KMS-11 (cell line): ENCODE measurements around the gene SLC2A1.
A peak's percentile ranks its signal among the peaks of the same experiment; 100 is the strongest.

ENCODE experiments used
- H2AFZ ChIP-seq: fragments of 200-600 bp; sonication (generic); 2 replicates; pipeline ENCODE4 v1.6.1; 2016; ENCODE audit warnings: antibody characterized with exemption, mixed run types, low read depth
- H3K27ac ChIP-seq: fragments of 200-600 bp; sonication (generic); 2 replicates; pipeline ENCODE4 v1.6.1; 2016; ENCODE audit warnings: mild to moderate bottlenecking, mixed run types
- H3K27me3 ChIP-seq: fragments of 200-600 bp; sonication (generic); 2 replicates; pipeline ENCODE4 v1.6.1; 2017; ENCODE audit warnings: mild to moderate bottlenecking, low read depth, mixed run types, moderate library complexity; ENCODE audit not compliant: insufficient read depth
- H3K36me3 ChIP-seq: fragments of 200-600 bp; sonication (generic); 2 replicates; pipeline ENCODE4 v1.6.1; 2017; ENCODE audit warnings: mild to moderate bottlenecking, mixed run types; ENCODE audit not compliant: insufficient read depth
- H3K4me1 ChIP-seq: fragments of 200-600 bp; sonication (generic); 2 replicates; pipeline ENCODE4 v1.6.1; 2016; ENCODE audit warnings: mild to moderate bottlenecking, low read depth, mixed run types; ENCODE audit not compliant: poor library complexity, severe bottlenecking
- H3K4me2 ChIP-seq: fragments of 200-600 bp; sonication (generic); 2 replicates; pipeline ENCODE4 v1.7.0; 2016; ENCODE audit warnings: mild to moderate bottlenecking, mixed run types
- H3K4me3 ChIP-seq: fragments of 200-600 bp; sonication (generic); IDR thresholded peaks from 2 replicates; pipeline ENCODE4 v1.6.1; 2017; ENCODE audit warnings: low read depth, low read length, mixed read lengths; ENCODE audit not compliant: insufficient read depth
- H3K79me2 ChIP-seq: fragments of 200-600 bp; sonication (generic); 2 replicates; pipeline ENCODE4 v1.6.1; 2016; ENCODE audit warnings: low read depth, mixed run types; ENCODE audit not compliant: insufficient read depth
- H3K9ac ChIP-seq: fragments of 200-600 bp; sonication (generic); 2 replicates; pipeline ENCODE4 v1.6.1; 2016; ENCODE audit warnings: mild to moderate bottlenecking, mixed run types
- H4K20me1 ChIP-seq: fragments of 200-600 bp; sonication (generic); 2 replicates; pipeline ENCODE4 v1.6.1; 2016; ENCODE audit warnings: mild to moderate bottlenecking, mixed run types; ENCODE audit not compliant: insufficient read depth
- TF ChIP-seq, protein P1 (sequence below): fragments of 200-600 bp; sonication (generic); conservative IDR thresholded peaks from 2 replicates; pipeline ENCODE4 v1.6.1; 2017; ENCODE audit warnings: low read depth, mild to moderate bottlenecking, antibody characterized with exemption, low read length, moderate library complexity, mixed read lengths

The SLC2A1 gene

DNA sequence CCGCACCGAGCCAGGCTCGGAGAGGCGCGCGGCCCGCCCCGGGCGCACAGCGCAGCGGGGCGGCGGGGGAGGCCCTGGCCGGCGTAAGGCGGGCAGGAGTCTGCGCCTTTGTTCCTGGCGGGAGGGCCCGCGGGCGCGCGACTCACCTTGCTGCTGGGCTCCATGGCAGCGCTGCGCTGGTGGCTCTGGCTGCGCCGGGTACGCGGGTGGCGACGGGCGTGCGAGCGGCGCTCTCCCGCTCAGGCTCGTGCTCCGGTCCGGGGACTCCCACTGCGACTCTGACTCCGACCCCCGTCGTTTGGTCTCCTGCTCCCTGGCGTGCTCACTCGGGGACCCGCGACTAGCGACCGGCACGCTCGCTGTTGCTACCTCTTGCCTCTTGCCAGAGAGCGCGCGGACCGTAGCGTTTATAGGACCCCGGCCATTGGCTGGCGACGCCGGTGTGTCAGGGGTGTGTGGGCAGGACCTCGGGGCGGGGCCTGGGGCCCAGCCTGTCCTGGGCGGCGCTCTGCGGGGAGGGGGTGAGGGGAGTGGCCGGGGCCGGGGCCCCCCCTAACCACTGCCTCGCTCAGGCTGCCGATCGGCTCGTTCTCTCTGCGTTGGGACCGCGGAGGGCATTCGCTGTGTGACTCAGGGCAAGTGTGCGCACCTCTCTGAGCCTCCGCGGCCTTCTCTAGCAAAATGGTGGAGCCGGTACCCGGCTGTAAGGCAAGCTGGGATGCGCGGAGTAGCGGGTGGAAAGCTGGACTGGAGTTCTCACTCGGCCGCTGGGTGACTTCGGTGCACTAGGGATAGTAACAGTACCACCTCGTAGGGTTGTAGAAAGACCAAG lies at the start of gene SLC2A1:
TSS of gene SLC2A1 (minus strand) at position 381 of the 832 bp plus-strand sequence. CDS start at position 164, 217 bp downstream.
- Histone ChIP-seq H3K27ac (peak within 1 kb of the TSS; percentile 75), H3K4me3 (peak within 1 kb of the TSS; percentile 57), H3K79me2 (peaks cover 40% of the 10 kb centered on the region), H2AFZ (peak within 1 kb of the TSS; percentile 94), H3K4me1 (peaks cover 9% of the 10 kb centered on the region), H3K9ac (peak within 1 kb of the TSS; percentile 92), H3K36me3 (no peaks in the 10 kb centered on the region), H4K20me1 (peaks cover 4% of the 10 kb centered on the region; the same call in 1 of the 2 replicates), H3K4me2 (peak within 1 kb of the TSS; percentile 91), H3K27me3 (no peaks in the 10 kb centered on the region)
- TF ChIP-seq, protein P1, sequence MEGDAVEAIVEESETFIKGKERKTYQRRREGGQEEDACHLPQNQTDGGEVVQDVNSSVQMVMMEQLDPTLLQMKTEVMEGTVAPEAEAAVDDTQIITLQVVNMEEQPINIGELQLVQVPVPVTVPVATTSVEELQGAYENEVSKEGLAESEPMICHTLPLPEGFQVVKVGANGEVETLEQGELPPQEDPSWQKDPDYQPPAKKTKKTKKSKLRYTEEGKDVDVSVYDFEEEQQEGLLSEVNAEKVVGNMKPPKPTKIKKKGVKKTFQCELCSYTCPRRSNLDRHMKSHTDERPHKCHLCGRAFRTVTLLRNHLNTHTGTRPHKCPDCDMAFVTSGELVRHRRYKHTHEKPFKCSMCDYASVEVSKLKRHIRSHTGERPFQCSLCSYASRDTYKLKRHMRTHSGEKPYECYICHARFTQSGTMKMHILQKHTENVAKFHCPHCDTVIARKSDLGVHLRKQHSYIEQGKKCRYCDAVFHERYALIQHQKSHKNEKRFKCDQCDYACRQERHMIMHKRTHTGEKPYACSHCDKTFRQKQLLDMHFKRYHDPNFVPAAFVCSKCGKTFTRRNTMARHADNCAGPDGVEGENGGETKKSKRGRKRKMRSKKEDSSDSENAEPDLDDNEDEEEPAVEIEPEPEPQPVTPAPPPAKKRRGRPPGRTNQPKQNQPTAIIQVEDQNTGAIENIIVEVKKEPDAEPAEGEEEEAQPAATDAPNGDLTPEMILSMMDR, result no peak

DNA sequence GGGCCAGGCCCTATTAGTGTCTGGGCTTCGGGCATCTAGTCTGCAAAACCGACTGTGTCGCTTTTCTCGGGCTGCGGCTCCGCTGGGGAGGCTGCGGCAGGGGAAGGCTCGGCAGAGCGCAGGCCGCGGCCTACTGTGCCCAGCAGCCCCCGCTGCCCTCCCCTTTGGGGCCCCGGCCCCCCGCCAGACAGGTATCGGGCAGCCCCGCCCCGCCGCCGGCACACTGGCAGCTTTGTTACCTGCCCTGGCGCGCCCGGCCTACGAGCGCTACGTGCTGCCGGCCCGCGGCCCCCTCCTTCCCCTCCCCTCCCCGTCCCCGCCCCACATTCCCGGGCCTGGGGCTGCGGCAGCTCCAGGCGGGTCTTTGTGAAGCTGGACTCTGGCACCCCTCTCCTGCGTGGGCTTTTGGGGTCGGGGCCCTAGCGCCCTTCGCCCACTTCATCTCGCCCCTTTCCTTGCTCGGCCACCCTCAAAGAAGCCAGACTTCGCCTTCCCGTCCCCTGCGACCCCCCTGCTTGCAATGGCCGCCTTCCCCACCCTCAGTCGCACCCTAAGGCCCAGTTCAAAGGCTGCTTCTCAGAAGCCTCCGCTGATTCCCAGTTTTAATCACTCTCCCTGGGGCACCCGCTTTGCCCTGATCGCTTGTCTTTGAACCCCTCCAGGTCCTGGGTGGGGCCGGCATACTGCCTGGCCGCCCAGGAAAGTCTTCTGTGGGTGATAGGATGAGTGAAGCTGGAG lies 48.9 kb upstream of the SLC2A1 start:
- TF ChIP-seq, protein P1, result no peak
- no peaks in the 10 kb centered on the region for H4K20me1 ChIP-seq
- H2AFZ ChIP-seq, result no peak overlapping the region
- no peaks in the 10 kb centered on the region for H3K27me3 ChIP-seq
- H3K36me3 ChIP-seq, result no peaks in the 10 kb centered on the region
- no peak overlapping the region for H3K9ac ChIP-seq
- H3K27ac ChIP-seq, result no peak overlapping the region
- no peaks in the 10 kb centered on the region for H3K4me1 ChIP-seq
- no peaks in the 10 kb centered on the region for H3K79me2 ChIP-seq
- H3K4me2 ChIP-seq, result no peak overlapping the region
- no peak overlapping the region for H3K4me3 ChIP-seq

DNA sequence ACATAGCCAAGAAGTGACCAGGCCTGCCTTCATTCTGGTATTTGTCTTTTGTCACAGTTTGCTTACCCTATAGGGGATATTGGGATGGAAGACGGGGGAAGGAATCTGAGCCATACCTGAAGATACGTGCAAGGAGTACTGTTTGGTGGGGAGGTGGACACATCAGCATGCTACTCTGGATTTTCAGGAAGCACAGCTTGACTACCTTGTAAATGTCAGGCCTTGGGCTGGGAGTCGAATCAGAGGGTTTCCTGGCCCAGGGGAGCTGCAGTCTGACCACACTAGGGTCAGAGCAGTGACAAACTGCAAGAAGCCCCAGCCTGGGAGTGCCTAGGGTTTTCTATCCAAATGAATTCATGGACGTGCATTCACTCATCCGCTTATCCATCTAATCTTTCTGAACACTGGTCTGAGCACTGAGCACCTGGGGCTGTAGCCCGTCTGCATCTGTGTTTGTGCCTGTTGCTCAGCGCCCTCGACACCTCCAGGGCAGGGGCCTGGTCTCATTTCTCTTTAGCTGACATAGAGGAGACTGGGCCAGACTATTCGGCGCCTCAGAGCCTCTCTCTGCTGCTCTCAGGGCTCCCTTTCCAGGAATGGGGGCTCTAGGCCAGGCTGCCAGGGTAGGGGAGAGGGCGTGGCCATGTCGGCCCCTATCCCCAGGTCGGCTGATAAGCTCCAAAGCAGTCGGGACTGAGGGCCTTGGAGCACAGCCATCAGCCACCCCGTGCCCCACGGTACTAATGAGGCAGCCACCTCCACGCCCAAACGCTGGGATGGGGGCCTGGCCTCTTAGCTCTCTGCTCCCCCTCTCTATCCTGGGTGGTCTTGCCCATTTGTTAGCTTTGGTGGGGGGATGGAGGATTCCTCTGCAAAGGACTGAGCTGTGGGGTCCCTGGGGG lies 47.0 kb upstream of the SLC2A1 start:
- TF ChIP-seq, protein P1, result no peak
- no peak overlapping the region for H3K27ac ChIP-seq
- no peak overlapping the region for H2AFZ ChIP-seq

More for the DNA sequence above, 47.0 kb upstream of the SLC2A1 start:
- Histone ChIP-seq H3K4me3 (no peak overlapping the region), H3K9ac (no peak overlapping the region), H4K20me1 (no peaks in the 10 kb centered on the region), H3K79me2 (no peaks in the 10 kb centered on the region), H3K4me2 (no peak overlapping the region), H3K4me1 (no peaks in the 10 kb centered on the region), H3K36me3 (no peaks in the 10 kb centered on the region), H3K27me3 (no peaks in the 10 kb centered on the region)
